ENCODE measurements around the gene CDKN2B-AS1.

The CDKN2B-AS1 gene

DNA sequence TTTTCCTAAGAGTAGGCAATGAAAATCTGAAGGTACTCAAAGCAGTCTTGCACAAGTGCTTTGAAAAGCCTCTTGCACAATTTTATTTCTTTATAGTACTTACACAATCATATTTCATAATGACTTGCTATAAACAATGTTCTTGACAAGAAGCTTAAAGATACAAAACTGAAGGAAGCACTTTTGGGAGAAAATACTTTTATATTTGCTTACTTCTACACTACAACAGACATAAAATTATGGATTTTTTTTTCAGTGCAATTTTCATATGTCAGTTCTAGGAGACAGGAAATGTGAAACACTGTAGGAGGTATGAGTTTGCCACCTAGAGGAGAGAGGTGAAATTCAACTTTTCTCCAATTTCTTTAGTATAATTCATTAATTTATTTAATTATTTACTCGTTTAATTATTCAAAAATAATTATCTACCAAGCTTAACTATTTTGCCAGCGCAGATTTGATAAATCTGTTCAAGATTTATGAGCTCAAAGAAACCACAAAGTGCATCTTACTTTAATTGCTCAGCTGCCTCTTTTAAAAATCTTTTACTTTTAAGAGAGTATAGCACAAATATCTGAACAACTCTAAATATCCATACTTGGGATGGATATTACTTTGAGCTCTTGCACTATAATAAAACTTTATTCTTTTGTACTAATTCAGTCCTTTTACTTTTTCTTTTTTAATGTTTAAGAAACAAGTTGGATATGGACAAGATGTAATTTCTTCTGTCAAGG lies 43.5 kb downstream of the CDKN2B-AS1 start:
- Histone ChIP-seq H3K27ac (ENCODE audit: low read depth, low read length) (no peak overlapping the region), H3K27me3 (ENCODE audit: insufficient read depth, low read length) (no peaks in the 10 kb centered on the region), H3K4me1 (ENCODE audit: insufficient read depth, low read length) (no peaks in the 10 kb centered on the region; the same call in 1 of the 2 replicates), H3K9ac (ENCODE audit: low read depth, low read length) (no peak overlapping the region), H3K9me3 (ENCODE audit: insufficient read depth, low read depth, low read length) (no peaks in the 10 kb centered on the region), H3K36me3 (ENCODE audit: insufficient read depth, low read length) (no peaks in the 10 kb centered on the region), H3K4me3 (ENCODE audit: low read length) (no peak overlapping the region)
- 80% methylated on average over 2 of the region's 2 CpGs for WGBS

DNA sequence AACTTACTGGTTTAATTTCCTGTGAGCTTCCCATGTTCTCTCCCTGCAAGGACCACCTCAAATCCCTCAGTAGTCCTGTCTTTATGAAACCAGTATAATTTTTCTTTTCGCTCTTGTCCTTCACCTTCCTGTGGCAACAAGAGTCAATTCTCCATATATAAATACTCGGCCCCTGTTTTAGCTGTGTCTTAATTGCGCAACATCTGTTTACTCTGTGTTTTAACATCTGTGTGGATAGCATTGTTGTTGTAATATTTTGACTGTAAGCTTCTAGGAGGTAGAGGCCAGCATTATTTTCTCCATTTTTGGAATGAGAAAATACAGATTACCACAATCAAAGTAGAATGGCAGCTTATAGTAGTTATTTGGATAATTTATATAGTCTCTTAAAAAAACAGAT lies 44.7 kb downstream of the CDKN2B-AS1 start:
- Histone ChIP-seq H3K27ac (ENCODE audit: low read depth, low read length) (no peak overlapping the region), H3K36me3 (ENCODE audit: insufficient read depth, low read length) (no peaks in the 10 kb centered on the region), H3K9ac (ENCODE audit: low read depth, low read length) (no peak overlapping the region), H3K4me1 (ENCODE audit: insufficient read depth, low read length) (no peaks in the 10 kb centered on the region; the same call in 1 of the 2 replicates), H3K9me3 (ENCODE audit: insufficient read depth, low read depth, low read length) (no peaks in the 10 kb centered on the region), H3K27me3 (ENCODE audit: insufficient read depth, low read length) (no peaks in the 10 kb centered on the region), H3K4me3 (ENCODE audit: low read length) (no peak overlapping the region)
- WGBS, result 94% methylated on average over 3 of the region's 3 CpGs

DNA sequence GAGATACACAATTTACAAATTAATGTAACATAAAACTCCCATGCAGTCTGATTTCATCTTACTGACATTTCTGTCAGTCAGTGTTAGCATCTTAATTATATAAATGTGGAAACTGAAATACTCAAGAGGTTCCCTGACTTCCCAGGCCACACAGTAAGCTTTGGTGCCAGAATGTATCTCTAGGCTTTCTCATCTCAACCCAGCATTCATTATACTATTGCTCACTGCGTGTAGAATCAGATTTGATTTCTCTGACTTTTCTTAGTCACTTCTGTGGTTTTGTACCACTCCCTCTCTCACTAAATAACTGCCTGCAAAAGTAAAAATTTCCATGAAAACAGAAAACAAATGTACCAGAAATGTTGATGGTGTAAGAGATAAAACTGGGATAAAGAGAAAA lies 46.2 kb downstream of the CDKN2B-AS1 start:
- H3K4me1 ChIP-seq (ENCODE audit: insufficient read depth, low read length), result no peaks in the 10 kb centered on the region; the same call in 1 of the 2 replicates
- H3K27me3 ChIP-seq (ENCODE audit: insufficient read depth, low read length), result no peaks in the 10 kb centered on the region
- H3K9me3 ChIP-seq (ENCODE audit: insufficient read depth, low read depth, low read length), result no peaks in the 10 kb centered on the region
- WGBS, result 87% methylated on average over 1 of the region's 1 CpG
- no peak overlapping the region for H3K27ac ChIP-seq (ENCODE audit: low read depth, low read length)
- no peaks in the 10 kb centered on the region for H3K36me3 ChIP-seq (ENCODE audit: insufficient read depth, low read length)
- H3K9ac ChIP-seq (ENCODE audit: low read depth, low read length), result no peak overlapping the region
- H3K4me3 ChIP-seq (ENCODE audit: low read length), result no peak overlapping the region

DNA sequence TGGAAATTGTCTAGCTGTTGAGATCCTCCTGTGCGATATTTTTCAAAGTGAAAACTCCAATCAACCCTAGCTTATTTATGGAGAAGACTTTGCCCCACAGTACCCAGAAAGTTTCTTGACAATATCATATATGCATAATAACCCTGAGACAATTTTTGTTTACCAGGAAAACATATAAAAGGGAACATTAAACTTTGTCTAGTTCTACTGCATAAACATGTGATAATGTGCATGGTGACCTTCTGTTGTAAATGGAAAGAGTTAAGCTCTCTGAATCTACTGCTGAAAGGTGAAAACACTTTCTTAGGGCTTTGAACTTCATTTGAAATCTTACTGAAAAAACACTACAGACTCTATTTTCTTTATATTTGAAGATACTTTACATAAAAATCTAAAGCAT lies 46.8 kb downstream of the CDKN2B-AS1 start:
- no peak overlapping the region for H3K4me3 ChIP-seq (ENCODE audit: low read length)
- no peaks in the 10 kb centered on the region for H3K36me3 ChIP-seq (ENCODE audit: insufficient read depth, low read length)
- H3K9ac ChIP-seq (ENCODE audit: low read depth, low read length), result no peak overlapping the region
- no peaks in the 10 kb centered on the region for H3K27me3 ChIP-seq (ENCODE audit: insufficient read depth, low read length)
- no peaks in the 10 kb centered on the region for H3K9me3 ChIP-seq (ENCODE audit: insufficient read depth, low read depth, low read length)
- H3K4me1 ChIP-seq (ENCODE audit: insufficient read depth, low read length), result no peaks in the 10 kb centered on the region; the same call in 1 of the 2 replicates
- H3K27ac ChIP-seq (ENCODE audit: low read depth, low read length), result no peak overlapping the region
- whole genome bisulfite sequencing, result 89% methylated on average over 1 of the region's 1 CpG

DNA sequence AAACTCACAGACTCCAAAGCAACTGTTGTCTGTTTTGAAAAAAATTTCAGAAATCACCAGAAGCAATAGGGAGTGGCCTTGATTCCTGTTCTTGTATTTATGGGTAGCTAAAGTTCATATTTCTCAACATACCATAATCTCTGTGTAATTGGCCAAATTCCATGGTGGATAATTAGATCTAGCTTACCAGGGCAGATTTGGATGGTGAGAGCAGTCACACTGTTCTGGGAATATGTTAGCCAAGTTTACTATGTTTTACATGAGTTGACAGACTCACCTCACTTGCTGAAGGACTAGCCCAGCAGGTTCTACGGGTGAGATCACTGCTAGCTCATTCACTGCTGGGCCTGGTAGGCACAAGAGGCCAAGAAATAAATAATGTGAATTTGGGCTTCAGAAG lies 47.2 kb downstream of the CDKN2B-AS1 start:
- no peaks in the 10 kb centered on the region for H3K36me3 ChIP-seq (ENCODE audit: insufficient read depth, low read length)

DNA sequence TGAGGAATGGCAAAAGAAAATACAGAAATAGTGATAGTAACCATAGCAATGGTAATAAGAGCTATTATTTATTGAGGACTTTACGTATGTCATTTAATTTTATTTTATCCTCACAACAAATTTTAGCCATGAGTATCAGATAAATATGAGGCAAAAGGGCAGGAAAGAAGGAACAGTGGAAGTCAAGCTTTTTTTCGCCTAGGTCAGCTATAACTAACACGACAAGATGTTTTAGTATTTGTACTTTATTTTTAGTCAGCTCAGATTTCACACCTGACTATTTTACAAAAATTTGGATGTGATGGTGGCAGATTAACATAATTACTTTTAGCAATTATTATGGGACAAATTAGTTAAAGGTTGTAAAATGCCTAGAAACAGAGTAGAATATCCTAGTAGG lies 49.3 kb downstream of the CDKN2B-AS1 start:
- no peaks in the 10 kb centered on the region for H3K27me3 ChIP-seq (ENCODE audit: insufficient read depth, low read length)
- WGBS, result 0% methylated on average over 1 of the region's 3 CpGs
- no peak overlapping the region for H3K4me3 ChIP-seq (ENCODE audit: low read length)
- no peaks in the 10 kb centered on the region; the same call in 1 of the 2 replicates for H3K4me1 ChIP-seq (ENCODE audit: insufficient read depth, low read length)
- no peaks in the 10 kb centered on the region for H3K9me3 ChIP-seq (ENCODE audit: insufficient read depth, low read depth, low read length)
- no peaks in the 10 kb centered on the region for H3K36me3 ChIP-seq (ENCODE audit: insufficient read depth, low read length)
- no peak overlapping the region for H3K9ac ChIP-seq (ENCODE audit: low read depth, low read length)
- no peak overlapping the region for H3K27ac ChIP-seq (ENCODE audit: low read depth, low read length)

More for the DNA sequence above, 47.2 kb downstream of the CDKN2B-AS1 start:
- Histone ChIP-seq H3K4me3 (ENCODE audit: low read length) (no peak overlapping the region), H3K9ac (ENCODE audit: low read depth, low read length) (no peak overlapping the region), H3K4me1 (ENCODE audit: insufficient read depth, low read length) (no peaks in the 10 kb centered on the region; the same call in 1 of the 2 replicates), H3K27ac (ENCODE audit: low read depth, low read length) (no peak overlapping the region), H3K27me3 (ENCODE audit: insufficient read depth, low read length) (no peaks in the 10 kb centered on the region), H3K9me3 (ENCODE audit: insufficient read depth, low read depth, low read length) (no peaks in the 10 kb centered on the region)
- WGBS, result 71% methylated on average over 1 of the region's 1 CpG

DNA sequence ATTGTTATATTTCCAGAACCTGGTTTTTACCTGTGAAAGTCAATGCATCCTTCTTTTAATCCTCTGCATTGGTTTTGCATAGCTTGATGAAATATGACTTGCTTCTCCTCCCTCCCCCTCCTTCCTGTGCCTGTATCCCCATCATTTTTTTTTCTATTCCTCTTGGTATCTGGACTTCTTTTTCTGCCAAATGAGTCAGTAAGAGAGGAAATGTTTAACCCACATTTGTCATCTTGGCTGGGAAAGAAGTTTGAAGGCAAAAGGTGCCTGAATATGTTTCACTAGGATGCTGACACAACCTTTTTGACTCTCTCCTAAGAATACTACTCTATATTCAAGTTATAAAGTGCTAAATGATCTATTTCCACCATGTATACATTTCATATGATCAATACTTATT lies 50.0 kb downstream of the CDKN2B-AS1 start:
- Histone ChIP-seq H3K36me3 (ENCODE audit: insufficient read depth, low read length) (no peaks in the 10 kb centered on the region), H3K9me3 (ENCODE audit: insufficient read depth, low read depth, low read length) (no peaks in the 10 kb centered on the region), H3K9ac (ENCODE audit: low read depth, low read length) (no peak overlapping the region), H3K27me3 (ENCODE audit: insufficient read depth, low read length) (no peaks in the 10 kb centered on the region), H3K4me1 (ENCODE audit: insufficient read depth, low read length) (no peaks in the 10 kb centered on the region; the same call in 1 of the 2 replicates), H3K4me3 (ENCODE audit: low read length) (no peak overlapping the region), H3K27ac (ENCODE audit: low read depth, low read length) (no peak overlapping the region)

DNA sequence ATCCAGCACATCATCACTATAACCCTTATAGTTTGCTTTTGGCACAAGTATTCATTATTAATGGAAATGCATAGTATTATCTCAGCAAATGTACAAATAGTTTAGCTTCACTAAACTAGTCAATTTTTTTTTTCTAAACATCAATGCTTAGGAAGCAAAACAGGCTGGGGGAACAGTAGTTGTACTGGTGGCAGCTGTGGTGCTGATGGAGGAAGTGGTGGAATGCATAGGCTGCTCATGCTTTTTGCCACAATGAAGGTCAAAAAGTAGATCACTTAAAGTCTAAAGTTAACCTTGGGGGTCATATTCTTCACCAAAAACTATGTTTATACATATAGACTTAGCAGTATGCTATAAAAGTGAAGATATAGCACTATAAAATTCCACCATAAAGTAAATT lies 50.8 kb downstream of the CDKN2B-AS1 start:
- Histone ChIP-seq H3K9me3 (ENCODE audit: insufficient read depth, low read depth, low read length) (no peaks in the 10 kb centered on the region), H3K4me3 (ENCODE audit: low read length) (no peak overlapping the region), H3K27me3 (ENCODE audit: insufficient read depth, low read length) (no peaks in the 10 kb centered on the region), H3K9ac (ENCODE audit: low read depth, low read length) (no peak overlapping the region), H3K36me3 (ENCODE audit: insufficient read depth, low read length) (no peaks in the 10 kb centered on the region), H3K27ac (ENCODE audit: low read depth, low read length) (no peak overlapping the region), H3K4me1 (ENCODE audit: insufficient read depth, low read length) (no peaks in the 10 kb centered on the region; the same call in 1 of the 2 replicates)

DNA sequence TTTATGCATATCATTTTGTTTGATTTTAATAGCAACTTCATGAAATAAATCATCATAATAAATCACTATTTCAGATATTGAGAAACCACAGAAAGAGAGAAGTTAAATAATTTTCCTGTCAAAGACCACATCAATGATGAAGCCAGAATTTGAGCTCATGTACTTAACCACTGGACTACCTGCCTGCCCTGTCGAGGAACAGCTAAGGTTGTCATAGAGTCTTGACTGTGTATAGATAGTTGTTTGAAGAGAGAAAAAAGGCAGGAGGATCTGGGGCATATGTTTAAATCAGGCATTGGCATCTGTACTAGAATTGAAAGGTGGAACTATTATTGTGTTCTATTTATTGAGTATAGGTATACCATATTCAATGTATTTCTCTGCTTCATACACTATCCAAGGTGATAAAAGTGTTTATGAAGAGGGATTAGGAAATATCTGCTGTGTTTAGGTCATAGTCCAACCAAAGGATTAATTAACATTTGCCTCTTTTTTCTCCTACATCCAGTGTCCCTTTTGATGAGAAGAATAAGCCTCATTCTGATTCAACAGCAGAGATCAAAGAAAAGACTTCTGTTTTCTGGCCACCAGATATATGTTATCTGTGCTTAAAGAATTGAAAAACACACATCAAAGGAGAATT lies 51.8 kb downstream of the CDKN2B-AS1 start:
- no peak overlapping the region for H3K27ac ChIP-seq (ENCODE audit: low read depth, low read length)
- H3K27me3 ChIP-seq (ENCODE audit: insufficient read depth, low read length), result no peaks in the 10 kb centered on the region
- H3K4me3 ChIP-seq (ENCODE audit: low read length), result no peak overlapping the region
- H3K36me3 ChIP-seq (ENCODE audit: insufficient read depth, low read length), result no peaks in the 10 kb centered on the region
- peaks cover 6% of the 10 kb centered on the region; the same call in 1 of the 2 replicates for H3K4me1 ChIP-seq (ENCODE audit: insufficient read depth, low read length)
- H3K9ac ChIP-seq (ENCODE audit: low read depth, low read length), result no peak overlapping the region
- 100% methylated on average over 1 of the region's 1 CpG for WGBS
- H3K9me3 ChIP-seq (ENCODE audit: insufficient read depth, low read depth, low read length), result no peaks in the 10 kb centered on the region

DNA sequence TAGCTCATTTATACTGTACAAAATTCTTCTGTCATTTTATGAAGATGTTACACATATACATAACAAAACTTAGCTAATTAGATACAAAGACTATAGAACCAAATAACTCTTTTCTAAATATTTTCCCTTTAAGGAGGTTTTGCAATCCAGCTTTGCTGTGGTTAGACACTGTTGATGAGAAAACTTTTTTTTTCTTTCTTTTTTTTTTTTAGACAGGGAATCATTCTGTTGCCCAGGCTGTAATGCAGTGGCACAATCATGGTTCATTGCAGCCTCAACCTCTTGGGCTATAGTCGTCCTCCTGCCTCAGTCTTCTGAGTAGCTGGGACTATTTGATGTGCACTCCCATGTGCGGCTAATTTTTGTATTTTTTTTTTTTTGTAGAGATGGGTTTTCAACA lies 53.0 kb downstream of the CDKN2B-AS1 start:
- Histone ChIP-seq H3K27ac (ENCODE audit: low read depth, low read length) (no peak overlapping the region), H3K27me3 (ENCODE audit: insufficient read depth, low read length) (no peaks in the 10 kb centered on the region), H3K36me3 (ENCODE audit: insufficient read depth, low read length) (no peaks in the 10 kb centered on the region), H3K9ac (ENCODE audit: low read depth, low read length) (no peak overlapping the region), H3K4me1 (ENCODE audit: insufficient read depth, low read length) (peaks cover 12% of the 10 kb centered on the region; the same call in 1 of the 2 replicates), H3K9me3 (ENCODE audit: insufficient read depth, low read depth, low read length) (no peaks in the 10 kb centered on the region), H3K4me3 (ENCODE audit: low read length) (no peak overlapping the region)
- 92% methylated on average over 2 of the region's 2 CpGs for WGBS

DNA sequence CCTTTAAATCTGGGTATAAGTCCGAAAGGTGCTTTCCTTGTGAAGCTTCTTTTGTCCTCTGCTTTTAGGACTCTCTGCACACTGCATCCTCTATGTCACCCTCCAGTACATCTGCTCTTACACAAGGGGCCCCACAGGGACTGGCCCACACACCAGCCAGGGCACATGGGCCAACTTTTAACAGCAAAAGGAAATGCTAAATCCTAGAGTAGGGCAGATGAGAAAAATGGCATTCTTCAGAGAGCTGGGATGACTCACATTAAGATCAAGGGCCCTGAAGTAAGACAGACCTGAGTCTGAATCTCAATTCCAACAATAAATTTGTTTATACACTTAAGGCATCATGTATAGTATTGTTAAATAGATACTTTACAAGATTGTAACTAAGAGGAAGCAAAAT lies 54.8 kb downstream of the CDKN2B-AS1 start:
- Histone ChIP-seq H3K9me3 (ENCODE audit: insufficient read depth, low read depth, low read length) (no peaks in the 10 kb centered on the region), H3K27ac (ENCODE audit: low read depth, low read length) (no peak overlapping the region), H3K9ac (ENCODE audit: low read depth, low read length) (no peak overlapping the region), H3K4me1 (ENCODE audit: insufficient read depth, low read length) (peaks cover 13% of the 10 kb centered on the region; the same call in 1 of the 2 replicates), H3K27me3 (ENCODE audit: insufficient read depth, low read length) (no peaks in the 10 kb centered on the region), H3K36me3 (ENCODE audit: insufficient read depth, low read length) (no peaks in the 10 kb centered on the region), H3K4me3 (ENCODE audit: low read length) (no peak overlapping the region)
- WGBS, result 95% methylated on average over 1 of the region's 1 CpG
